ENCODE data around the gene MPV17. TPM values are rescaled to one million over a fixed set of nuclear protein-coding genes. Genes with fewer than 3 reads are reported as not detected.
"Not testable (repeated sequence)": the region's sequence is repeated elsewhere in the genome, so short reads cannot be mapped to it uniquely, and the experiment has no call there.

MPV17 gene
- total and polyA plus RNA-seq, 12 donors, result 96.8 to 568 (median 165) TPM

- intact Hi-C loops (cut with DNase I), result loop anchor here (10.0 kb wide), 1 partner anchor 183 kb away; no protein-coding TSS in a partner anchor
- 45 to 83% (median 56%) methylated on average over 1 of the region's 1 CpG for WGBS, 4 donors
- Histone ChIP-seq H3K4me3 (no peak overlapping the region), H3K36me3 (replicated peaks in 1 of 2) (no peaks in the 10 kb centered on the region), H3K9me3 (replicated peaks in 1 of 3) (no peaks in the 10 kb centered on the region), H3K27ac (no peak overlapping the region), H3K4me1 (replicated peaks in 1 of 2) (peaks cover 15 to 40% of the 10 kb centered on the region in 2 donors), H3K27me3 (no peaks in the 10 kb centered on the region)
- DNase-seq, result no peak
- TF ChIP-seq POLR2A (IDR thresholded peaks at IDR 0.05), result no peak
- TF ChIP-seq, protein P1, sequence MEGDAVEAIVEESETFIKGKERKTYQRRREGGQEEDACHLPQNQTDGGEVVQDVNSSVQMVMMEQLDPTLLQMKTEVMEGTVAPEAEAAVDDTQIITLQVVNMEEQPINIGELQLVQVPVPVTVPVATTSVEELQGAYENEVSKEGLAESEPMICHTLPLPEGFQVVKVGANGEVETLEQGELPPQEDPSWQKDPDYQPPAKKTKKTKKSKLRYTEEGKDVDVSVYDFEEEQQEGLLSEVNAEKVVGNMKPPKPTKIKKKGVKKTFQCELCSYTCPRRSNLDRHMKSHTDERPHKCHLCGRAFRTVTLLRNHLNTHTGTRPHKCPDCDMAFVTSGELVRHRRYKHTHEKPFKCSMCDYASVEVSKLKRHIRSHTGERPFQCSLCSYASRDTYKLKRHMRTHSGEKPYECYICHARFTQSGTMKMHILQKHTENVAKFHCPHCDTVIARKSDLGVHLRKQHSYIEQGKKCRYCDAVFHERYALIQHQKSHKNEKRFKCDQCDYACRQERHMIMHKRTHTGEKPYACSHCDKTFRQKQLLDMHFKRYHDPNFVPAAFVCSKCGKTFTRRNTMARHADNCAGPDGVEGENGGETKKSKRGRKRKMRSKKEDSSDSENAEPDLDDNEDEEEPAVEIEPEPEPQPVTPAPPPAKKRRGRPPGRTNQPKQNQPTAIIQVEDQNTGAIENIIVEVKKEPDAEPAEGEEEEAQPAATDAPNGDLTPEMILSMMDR (IDR thresholded peaks at IDR 0.05), result no peak
These were observed 44.9 kb downstream of the MPV17 start for GRCh38 chr2:27278010-27278409.

- Histone ChIP-seq H3K9me3 (replicated peaks in 1 of 3) (no peaks in the 10 kb centered on the region), H3K4me3 (no peak within 1 kb of the TSS), H3K4me1 (replicated peaks in 1 of 2) (peaks cover 10 to 29% of the 10 kb centered on the region in 2 donors), H3K36me3 (replicated peaks in 1 of 2) (no peaks in the 10 kb centered on the region), H3K27me3 (no peaks in the 10 kb centered on the region), H3K27ac (peak within 1 kb of the TSS in 1 of 5 donors; percentile 71)
- 84 to 88% (median 87%) methylated on average over 24 to 39 of the region's 39 CpGs for WGBS, 4 donors
- intact Hi-C loops (cut with DNase I), result loop anchor here (10.0 kb wide), 1 partner anchor 181 kb away; no protein-coding TSS in a partner anchor
- DNase-seq, result no peak
- no peak for TF ChIP-seq POLR2A (IDR thresholded peaks at IDR 0.05)
- TF ChIP-seq, protein P1 (IDR thresholded peaks at IDR 0.05), result no peak
These were observed 47.4 kb downstream of the MPV17 start, which contains the start of gene DNAJC5G for GRCh38 chr2:27275211-27276150. DNAJC5G (plus strand) TSS chr2:27275433; CDS start chr2:27276729, 1,296 bp downstream.

GRCh38 chr2:27272537-27273522 is 50.1 kb downstream of the MPV17 start:
- not testable (repeated sequence) for H3K4me3 ChIP-seq; H3K36me3 ChIP-seq (replicated peaks in 1 of 2); DNase-seq; H3K27me3 ChIP-seq; H3K9me3 ChIP-seq (replicated peaks in 1 of 3)
- peaks cover 10 to 24% of the 10 kb centered on the region in 2 donors for H3K4me1 ChIP-seq (replicated peaks in 1 of 2)
- peak overlapping the region in 2 of 5 donors; percentile 44 to 71 for H3K27ac ChIP-seq
- WGBS, 4 donors, result 75 to 88% (median 83%) methylated on average over 15 of the region's 15 CpGs
- intact Hi-C loops (cut with DNase I), result loop anchor here (10.0 kb wide), 1 partner anchor 178 kb away; no protein-coding TSS in a partner anchor

DNA sequence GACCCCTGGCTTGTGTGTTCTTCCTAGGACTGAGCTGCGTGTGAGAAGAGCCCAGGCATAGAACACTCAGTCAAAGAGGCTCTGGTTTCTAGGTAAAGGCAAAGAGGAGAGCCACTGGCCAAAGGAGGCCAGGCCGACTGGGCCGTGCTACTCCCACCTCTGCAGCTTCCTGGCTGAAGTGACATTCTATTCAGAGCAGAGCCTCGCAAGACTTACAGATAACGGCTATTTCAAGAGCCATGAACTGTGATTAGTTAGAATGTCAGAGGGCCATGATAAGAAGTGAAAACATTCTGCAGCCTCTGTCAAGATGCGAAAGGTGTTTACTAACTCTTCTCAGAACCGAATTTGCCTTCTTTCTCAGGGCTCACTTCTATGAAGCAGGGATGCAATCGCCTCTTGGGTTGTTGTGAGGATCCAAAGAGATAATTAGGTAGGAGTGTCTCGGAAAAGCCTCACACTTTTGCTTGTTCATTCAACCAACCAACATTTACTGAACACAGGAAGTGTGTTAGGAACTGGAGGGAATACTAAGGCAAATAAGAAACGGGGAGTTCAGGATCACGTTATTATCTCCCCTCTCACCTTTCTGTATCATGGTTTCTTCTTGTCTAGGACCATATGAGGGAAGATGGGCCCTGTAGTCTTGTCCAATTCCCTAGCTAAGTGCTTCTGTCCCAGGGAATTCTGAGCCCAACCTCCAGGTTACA is 51.1 kb downstream of the MPV17 start:
- H3K36me3 ChIP-seq (replicated peaks in 1 of 2), result no peaks in the 10 kb centered on the region
- H3K4me3 ChIP-seq, result no peak overlapping the region
- H3K27ac ChIP-seq, result peak overlapping the region in 3 of 5 donors; percentile 18 to 40 (median 21)
- intact Hi-C loops (cut with DNase I), result loop anchor here (10.0 kb wide), 1 partner anchor 177 kb away; no protein-coding TSS in a partner anchor
- no peaks in the 10 kb centered on the region for H3K27me3 ChIP-seq
- peak in 3 of 7 donors; percentile 38 to 51 (median 48) for DNase-seq
- H3K9me3 ChIP-seq (replicated peaks in 1 of 3), result no peaks in the 10 kb centered on the region
- TF ChIP-seq, protein P1 (IDR thresholded peaks at IDR 0.05), result no peak
- no peak for TF ChIP-seq POLR2A (IDR thresholded peaks at IDR 0.05)
- WGBS, 4 donors, result 50 to 63% (median 52%) methylated on average over 11 of the region's 11 CpGs
- H3K4me1 ChIP-seq (replicated peaks in 1 of 2), result peaks cover 10 to 24% of the 10 kb centered on the region in 2 donors

All from adrenal gland (tissue), 12 donors.